Measurements from ENCODE around the gene GID4.

The GID4 gene

DNA sequence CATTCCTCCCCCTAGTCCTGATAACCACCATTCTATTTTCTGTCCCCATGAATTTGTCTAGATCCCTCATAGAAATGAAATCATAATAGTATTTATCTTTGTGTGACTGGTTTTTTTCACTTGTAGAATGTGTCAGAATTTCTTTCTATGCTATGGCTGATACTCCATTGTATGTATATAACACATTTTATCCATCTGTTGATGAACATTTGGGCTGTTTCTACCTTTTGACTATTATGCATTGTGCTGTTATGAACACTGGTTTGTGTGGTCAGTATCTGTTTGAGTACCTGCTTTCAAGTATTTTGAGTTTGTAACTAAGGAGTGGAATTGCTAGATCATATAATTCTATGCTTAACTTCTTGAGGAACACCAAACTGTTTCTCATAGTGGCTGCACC lies 32.5 kb downstream of the GID4 start:
- TF ChIP-seq, protein P1, sequence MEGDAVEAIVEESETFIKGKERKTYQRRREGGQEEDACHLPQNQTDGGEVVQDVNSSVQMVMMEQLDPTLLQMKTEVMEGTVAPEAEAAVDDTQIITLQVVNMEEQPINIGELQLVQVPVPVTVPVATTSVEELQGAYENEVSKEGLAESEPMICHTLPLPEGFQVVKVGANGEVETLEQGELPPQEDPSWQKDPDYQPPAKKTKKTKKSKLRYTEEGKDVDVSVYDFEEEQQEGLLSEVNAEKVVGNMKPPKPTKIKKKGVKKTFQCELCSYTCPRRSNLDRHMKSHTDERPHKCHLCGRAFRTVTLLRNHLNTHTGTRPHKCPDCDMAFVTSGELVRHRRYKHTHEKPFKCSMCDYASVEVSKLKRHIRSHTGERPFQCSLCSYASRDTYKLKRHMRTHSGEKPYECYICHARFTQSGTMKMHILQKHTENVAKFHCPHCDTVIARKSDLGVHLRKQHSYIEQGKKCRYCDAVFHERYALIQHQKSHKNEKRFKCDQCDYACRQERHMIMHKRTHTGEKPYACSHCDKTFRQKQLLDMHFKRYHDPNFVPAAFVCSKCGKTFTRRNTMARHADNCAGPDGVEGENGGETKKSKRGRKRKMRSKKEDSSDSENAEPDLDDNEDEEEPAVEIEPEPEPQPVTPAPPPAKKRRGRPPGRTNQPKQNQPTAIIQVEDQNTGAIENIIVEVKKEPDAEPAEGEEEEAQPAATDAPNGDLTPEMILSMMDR (IDR thresholded peaks at IDR 0.05): no peak

DNA sequence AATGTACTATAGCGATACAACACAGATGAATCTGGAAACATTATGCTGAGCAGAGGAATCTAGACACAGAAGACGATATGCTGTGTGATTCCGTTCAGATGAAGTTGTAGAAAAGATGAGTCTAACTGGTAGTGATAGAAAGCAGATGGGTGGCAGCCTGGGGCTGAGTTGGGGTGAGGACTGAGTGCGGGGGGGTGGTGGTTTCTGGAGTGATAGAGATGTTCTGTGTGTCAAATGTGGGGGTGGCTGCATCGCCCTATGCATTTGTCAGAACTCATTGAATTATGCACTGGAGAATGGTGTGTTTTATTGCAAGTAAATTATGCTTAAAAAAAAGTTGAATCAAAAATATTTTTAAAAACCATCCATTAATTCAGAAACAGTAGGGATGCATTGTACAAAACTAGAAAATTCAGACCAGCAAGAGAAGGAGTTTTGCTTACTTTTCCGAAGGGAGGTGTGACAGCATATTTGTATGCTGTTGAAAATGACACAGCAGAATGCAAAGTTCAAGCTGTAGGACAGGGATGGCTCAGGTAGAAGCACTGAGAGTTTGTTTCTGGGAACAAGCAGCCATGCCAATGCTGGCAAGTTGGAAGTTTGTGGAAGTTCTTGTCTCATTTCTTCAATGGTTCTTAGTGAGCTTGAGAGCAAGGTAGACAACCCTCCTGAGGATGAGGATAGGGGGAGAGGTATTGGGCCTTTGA lies 35.5 kb downstream of the GID4 start:
- TF ChIP-seq, protein P1 (IDR thresholded peaks at IDR 0.05): no peak

DNA sequence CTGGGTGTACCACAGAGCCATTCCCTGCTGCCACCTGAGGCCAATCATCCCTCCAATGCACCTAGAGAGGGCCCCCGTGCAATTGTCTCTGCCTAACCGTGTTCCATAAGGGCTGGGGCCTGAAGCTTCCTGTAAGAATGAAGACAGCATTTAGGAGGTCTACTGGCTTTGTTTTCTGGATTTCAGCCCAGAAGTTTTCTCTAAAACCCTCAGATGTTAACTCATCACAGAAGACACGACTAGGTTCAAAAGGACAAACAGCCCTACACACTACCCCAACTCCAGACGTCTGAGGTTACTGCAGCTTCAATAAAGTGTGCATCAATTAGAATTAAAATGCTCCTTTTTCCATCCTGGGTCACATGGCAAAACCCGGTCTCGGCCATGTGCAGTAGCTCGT lies 37.7 kb downstream of the GID4 start:
- TF ChIP-seq, protein P1 (IDR thresholded peaks at IDR 0.05): no peak

DNA sequence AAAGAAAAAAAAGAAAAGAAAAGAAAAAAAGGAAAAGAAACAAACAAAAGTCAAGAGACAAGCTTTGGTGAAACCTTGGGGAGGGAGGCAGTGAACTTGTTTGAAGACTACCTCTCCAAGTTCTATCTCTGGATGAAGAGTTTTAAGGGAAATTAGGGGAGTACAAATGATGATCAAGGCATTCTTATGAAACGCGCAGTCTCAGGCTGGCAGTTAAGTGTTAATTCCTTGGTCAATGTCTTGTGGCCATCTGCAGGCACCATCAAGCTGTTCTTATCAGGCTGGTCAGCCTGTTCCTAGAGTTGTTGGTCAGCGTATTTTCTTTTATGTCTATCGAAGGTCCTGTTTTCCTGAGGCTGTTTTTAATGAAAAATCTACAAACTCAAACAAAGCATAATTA lies 40.3 kb downstream of the GID4 start:
- TF ChIP-seq, protein P1 (IDR thresholded peaks at IDR 0.05): no peak

DNA sequence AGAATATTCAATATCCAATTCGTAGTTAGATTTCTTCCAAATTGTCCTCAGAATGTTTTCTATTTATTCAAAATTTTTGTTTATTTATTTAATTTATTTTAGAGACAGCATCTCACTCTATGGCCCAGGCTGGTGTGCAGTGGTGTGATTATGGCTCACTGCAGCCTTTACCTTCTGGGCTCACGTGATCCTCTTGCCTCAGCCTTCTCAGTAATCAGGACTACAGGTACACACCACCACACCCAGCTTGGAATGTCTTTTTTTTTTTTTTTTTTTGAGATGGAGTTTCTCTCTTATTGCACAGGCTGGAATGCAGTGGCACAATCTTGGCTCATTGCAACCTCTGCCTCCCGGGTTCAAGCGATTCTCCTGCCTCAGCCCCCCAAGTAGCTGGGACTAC lies 45.0 kb downstream of the GID4 start:
- TF ChIP-seq, protein P1 (IDR thresholded peaks at IDR 0.05): no peak

DNA sequence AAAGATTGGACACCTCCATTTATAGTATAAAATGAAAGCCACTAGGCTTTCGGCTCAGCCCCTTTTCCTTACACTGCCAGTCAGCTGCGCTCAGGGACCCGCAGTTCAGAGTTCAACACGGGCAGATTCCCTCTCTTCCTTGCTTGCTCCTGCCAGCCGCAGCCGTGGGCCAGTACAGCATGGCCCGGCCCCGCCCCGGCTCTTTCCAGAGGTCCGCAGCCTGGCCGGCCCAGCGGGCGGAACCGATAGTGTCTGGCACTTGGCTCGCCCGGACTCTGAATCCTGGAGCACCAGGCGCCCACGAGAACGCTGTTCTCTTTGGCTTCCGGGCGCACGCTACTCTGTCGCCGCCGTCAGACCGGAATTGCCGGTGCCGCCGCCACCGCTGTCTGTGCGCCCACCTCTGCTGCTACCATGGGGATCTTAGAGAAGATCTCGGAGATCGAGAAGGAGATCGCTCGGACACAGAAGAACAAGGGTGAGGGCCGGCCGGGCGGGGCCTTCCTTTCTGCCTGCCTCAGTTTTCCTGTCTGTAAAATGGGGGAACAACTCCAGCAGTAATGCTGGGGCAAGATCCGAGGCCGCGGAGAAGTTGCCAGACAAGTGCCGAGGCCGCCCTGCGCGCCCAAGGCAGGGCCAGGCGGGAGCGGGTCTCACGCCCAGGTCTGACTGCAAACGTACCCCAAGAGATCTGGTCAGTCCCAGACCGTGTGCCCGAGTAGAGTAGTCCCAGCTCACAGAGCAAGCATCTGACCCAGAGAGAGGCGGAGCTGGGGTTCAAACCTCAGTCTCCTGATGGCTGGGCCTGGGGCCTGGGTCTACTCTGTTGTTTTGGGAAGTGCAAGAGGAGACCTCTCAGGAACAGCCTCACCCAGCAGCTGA lies 48.6 kb downstream of the GID4 start, which contains the start of gene DRG2:
Gene DRG2 (plus strand): TSS at position 339 of the 882 bp plus-strand sequence. CDS start 76 bp downstream, at position 415.
- TF ChIP-seq, protein P1 (IDR thresholded peaks at IDR 0.05): no peak

DNA sequence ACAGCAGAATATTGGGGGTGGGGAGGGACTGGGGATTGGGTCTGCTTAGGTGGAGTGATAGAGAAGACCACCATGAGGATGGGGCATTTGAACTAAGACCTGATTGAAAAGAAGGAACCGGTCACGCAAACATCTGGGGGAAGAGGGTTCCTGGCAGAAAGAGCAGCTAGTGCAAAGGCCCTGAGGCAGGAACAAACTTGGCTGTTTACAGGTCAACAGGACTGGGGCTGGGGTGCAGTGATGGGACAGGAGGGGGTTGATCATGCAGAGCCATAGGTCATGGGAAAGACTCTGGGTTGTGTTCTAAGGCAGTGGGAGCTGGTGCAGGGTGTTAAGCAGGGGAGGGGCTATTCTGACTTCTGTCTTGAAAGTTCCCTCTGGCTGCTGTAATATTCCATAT lies 50.4 kb downstream of the GID4 start:
- TF ChIP-seq, protein P1 (IDR thresholded peaks at IDR 0.05): no peak

All from LNCAP (cell line).